HG03442 (cell line): ENCODE measurements around the gene SEMA5A.

Experiments
- ATAC-seq: cut with Tn5 transposase; IDR thresholded peaks from one replicate; pipeline ENCODE4 v1.9.1; 2021; ENCODE audit warnings: mild to moderate bottlenecking, moderate library complexity; ENCODE audit not compliant: unreplicated experiment

Gene SEMA5A

DNA sequence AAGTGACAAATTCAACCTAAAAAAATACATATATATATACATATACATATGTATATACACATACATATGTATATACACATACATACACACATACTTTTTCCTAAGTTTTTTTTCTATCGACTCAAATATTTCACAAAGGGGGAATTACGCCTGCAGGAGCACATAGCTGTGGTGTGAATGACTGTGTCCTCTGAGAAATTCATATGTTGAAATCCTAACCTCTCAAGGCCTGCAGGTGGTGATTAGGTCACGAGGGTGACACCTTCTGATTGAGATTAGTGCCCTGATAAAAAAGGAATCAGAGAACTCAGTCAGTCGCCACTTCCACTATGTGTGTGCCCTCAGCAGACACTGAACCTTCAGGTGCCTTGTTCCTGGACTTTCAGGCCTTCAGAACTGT lies 248.7 kb downstream of the SEMA5A start:
- ATAC-seq: no peak

- ATAC-seq: no peak
These were observed 250.4 kb downstream of the SEMA5A start for GRCh38 chr5:9295466-9295801.

- ATAC-seq: no peak
These were observed 250.9 kb downstream of the SEMA5A start for GRCh38 chr5:9294793-9295465.

- no peak for ATAC-seq
These were observed 257.6 kb downstream of the SEMA5A start for GRCh38 chr5:9288234-9288633.

DNA sequence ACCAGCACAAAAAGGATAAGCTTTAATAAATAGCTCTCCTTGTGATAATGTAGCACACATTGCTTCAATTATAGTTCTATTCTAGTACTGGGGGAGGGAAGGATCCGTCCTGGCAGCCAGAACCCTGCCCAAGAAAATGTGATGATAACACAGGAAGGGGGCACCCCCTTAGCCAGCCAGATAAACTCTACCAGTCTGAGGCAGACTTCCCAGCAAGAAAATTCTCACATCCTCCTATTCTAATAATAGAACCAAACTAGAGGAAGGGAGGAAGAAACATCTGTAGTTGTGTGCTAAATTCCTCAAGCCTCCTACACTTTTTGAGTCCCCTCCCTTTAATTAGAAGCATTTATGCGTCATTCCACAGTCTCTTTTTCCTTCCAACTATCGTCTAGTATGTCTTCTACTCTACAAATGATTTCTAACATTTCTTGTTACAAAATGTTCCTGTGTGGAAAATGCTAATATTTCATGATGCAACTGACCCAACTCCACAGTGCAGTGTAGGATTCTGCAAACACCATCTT lies 261.0 kb downstream of the SEMA5A start:
- no peak for ATAC-seq

DNA sequence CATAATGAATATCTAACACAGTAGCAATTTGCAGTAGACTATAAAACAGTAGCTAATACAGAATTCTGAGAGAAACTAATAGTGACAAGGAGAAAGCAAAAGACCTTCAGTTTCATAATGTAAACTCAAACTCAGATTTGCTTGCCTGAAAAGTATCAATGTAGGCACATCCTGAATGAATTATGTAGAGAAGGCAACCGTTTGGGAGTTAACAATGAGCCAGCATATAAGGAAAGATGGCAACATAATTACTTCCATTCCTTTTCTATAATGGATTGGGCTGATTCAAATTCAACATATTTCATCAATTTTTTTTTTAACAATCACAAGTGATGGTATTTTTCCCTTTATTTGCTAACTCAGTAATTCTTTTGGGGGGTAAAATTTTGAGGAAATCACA lies 261.6 kb downstream of the SEMA5A start:
- no peak for ATAC-seq

DNA sequence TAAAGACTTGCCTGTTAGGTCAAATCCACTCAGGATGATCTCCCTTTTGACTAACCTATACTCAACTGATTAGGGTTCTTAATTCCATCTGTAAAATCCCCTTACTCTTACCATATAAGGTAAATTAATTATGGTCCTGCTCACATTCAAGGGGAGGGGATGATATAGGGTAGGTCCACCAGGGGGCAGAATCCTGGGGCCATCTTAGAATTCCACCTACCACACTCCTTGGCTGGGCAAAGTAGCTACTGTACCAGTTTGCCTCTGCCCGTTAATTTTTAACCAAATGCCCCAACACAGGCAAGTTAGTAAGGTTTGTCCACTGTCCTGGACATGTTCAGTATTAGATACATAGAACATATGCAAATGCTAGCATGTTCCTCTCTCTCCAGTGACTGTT lies 262.4 kb downstream of the SEMA5A start:
- no peak for ATAC-seq

DNA sequence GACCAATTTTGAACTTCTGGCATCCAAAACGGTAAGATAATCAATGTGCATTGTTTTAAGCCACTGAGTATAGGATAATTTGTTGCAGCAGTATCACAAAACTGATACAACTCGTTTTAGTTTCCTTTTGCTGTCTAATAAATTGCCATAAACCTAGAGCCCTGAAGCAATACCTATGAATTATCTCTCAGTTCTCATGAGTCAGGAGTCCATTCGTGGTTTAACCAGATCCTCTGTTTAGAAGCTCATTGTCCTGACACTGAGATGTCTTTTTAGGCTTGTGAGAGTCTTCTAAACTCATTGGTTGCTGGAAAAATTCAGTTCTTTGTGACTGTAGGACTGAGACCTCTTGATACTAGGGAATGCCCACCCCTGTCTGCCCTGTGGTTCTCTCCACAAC lies 262.9 kb downstream of the SEMA5A start:
- ATAC-seq: no peak

DNA sequence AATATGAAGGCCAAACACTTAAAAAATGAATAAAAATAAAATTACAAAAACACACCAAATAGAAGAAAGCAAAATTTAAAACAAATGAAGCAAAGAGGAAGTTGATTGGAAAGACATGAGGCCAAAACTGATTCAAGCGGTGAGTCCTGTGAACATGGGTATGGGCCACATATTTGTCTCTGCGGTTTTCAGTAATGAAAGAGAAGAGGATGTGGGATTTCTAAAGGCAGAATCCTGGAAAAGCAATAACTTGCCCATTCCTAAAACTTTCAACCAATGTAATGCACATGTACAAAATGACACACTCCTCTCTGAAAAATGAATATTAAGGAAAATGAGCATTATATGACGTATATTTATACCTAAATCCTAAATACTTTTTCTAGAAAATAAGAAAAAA lies 263.7 kb downstream of the SEMA5A start:
- no peak for ATAC-seq

DNA sequence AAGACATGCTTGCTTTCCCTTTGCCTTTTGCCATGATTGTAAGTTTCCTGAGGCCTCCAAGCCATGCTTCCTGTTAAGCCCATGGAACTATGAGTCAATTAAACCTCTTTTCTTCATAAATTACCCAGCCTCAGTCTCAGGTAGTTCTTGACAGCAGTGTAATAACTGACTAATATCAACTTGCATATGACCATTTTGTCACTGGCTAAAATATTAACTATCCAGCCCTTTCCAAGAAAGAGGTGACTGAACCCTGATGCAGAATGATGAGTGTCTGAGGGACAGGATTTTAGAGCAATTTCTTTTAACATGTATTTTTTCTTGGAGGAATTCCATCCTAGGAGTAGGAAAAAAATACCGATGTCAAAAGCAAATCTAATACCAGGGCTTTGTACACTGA lies 266.1 kb downstream of the SEMA5A start:
- ATAC-seq: no peak

GRCh38 chr5:9278921-9279603 lies 266.8 kb downstream of the SEMA5A start:
- no peak for ATAC-seq

DNA sequence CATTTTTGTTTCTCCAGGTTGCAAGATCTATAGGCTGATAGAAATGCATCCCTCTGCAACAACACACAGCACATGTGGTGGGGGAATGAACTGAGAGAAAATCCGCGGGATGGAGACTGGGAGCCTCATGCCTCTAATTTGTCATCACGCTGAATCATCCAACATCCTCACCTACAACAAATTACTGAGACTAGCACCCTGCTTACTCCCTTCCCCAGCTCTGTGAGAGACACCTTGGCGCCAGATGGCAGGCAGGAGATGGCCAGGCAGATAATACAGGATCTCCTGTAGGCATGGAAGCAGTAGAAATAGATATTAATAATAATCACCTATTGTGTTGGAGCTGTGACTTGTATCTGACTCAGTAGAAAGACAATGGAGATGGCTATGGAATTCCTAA lies 276.9 kb downstream of the SEMA5A start:
- no peak for ATAC-seq

DNA sequence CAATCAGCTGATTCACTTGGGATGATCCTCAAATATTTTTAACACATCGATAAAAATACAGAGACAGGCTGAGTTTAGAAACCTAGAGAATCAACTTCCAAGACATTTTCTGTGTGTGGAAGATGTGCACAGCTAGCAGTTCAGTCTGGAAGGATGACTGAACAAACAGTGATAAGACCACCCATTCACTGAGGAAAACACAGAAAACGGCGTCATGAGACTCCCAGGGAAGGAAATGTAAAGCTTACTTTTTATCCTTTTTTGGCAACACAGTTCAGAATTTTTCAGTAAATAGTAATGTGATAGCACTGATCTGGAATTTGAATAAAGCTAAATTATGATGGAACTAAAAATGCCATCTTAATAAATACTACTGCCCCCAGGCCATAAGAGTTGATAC lies 277.6 kb downstream of the SEMA5A start:
- ATAC-seq: no peak

GRCh38 chr5:9265441-9266287 lies 280.2 kb downstream of the SEMA5A start:
- ATAC-seq: no peak

GRCh38 chr5:9264301-9264700 lies 281.6 kb downstream of the SEMA5A start:
- no peak for ATAC-seq

GRCh38 chr5:9263656-9264055 lies 282.2 kb downstream of the SEMA5A start:
- no peak for ATAC-seq

DNA sequence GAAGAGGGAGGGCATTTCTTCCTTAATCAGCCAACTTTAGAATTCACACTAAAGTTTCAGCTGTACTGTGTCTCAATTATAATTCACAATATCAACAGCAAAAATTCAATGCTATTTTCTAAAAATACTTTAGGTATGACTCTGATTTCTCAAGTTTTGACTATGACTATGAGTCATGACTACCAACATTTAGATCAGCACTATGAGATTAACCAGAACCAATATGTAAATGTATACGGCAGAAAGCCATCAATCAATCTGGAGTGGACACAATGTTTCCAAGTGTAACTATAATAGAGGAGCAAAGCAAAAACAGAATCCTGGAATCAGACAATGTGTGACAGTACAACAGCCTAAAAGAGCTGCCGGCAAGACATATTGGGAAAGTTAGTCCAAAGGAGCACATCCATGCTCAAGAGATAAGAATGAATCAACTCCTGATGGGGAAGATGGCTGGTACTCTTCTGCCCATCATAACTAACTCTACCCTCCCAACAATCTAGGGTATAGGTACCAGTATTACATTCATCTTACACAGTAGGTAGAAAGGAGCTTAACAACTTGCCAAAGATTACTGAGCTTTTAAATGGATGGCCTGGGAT lies 294.4 kb downstream of the SEMA5A start:
- no peak for ATAC-seq

DNA sequence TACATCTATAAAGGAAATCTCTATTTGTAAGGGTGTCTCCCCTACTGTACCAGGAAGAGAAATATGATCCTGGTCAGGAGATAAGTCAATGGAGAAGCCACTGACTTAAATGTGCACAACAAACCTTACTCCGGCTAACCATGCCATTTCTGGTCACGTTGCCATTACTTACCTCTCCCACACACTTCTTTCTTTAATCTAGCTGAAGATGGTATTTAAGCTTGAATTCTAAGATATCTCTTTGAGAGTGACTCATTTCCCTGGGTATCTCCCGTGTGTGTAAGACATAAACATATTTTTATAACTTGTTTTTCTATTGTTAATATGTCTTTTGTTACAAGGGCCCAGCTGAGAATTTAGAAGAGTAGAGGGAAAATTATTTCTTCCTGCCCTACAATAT lies 296.6 kb downstream of the SEMA5A start:
- no peak for ATAC-seq

GRCh38 chr5:9245071-9245470 lies 300.8 kb downstream of the SEMA5A start:
- ATAC-seq: no peak

- ATAC-seq: no peak
These were observed 301.5 kb downstream of the SEMA5A start for GRCh38 chr5:9244417-9244816.
